Activated naive CD4-positive, alpha-beta T cell treated with anti-CD3 and anti-CD28 coated beads, Interleukin-2, amount 50 U/mL, for 16 hours (primary cell): ENCODE results near the gene TPSG1.
"Not testable (repeated sequence)": the region's sequence is repeated elsewhere in the genome, so short reads cannot be mapped to it uniquely, and the experiment has no call there.

Source experiments
- DNase-seq: peaks from one replicate; pipeline ENCODE4 v3.0.0-alpha.2; 2020

Gene TPSG1

DNA sequence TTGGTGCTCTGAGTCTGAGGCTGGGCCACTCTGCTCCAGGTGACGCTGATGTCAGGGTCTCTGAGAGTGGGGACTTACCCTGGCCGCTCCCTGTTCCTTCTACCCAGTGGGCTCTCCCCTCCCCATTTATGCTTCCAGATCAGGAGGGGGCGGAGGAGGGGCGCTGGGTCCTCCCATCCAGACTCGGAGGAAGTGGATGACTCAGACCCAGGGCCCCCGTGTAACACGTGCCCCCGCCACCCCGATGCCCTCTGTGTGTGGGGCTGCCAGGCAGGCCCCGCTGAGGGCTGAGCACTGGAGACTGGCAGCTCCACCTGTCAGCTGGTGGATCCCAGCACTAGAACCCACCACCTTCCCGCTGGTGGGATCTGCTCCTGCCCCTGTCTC, 5.0 kb upstream of the TPSG1 start, which contains the start of gene TPSB2:
TSS of gene TPSB2 (minus strand) at position 101 of the 387 bp plus-strand sequence. CDS start 233 bp downstream, outside the sequence.
- not testable (repeated sequence) for DNase-seq

GRCh38 chr16:1229476-1229875, 4.4 kb upstream of the TPSG1 start:
- not testable (repeated sequence) for DNase-seq

DNA sequence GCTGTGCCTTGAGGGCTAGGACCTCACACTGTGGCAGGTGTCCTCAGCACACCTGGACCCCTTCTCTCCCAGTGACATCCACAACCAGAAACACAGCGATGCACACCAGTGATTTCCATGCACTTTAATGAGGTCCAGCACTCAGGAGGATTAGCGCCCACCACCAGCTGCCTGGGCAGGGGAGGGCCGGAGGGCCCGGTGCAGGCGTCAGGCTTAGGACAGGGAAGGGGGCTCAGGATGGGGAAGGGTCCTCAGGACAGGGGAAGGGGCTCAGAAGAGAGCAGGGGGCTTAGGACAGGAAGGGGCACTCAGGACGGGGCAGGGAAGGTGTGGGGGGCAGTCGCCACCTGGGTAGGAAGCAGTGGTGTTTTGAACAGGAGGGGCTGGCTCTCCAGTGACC, 3.2 kb upstream of the TPSG1 start:
- peak; percentile 9 for DNase-seq

GRCh38 chr16:1226692-1227091, 1.6 kb upstream of the TPSG1 start:
- not testable (repeated sequence) for DNase-seq

DNA sequence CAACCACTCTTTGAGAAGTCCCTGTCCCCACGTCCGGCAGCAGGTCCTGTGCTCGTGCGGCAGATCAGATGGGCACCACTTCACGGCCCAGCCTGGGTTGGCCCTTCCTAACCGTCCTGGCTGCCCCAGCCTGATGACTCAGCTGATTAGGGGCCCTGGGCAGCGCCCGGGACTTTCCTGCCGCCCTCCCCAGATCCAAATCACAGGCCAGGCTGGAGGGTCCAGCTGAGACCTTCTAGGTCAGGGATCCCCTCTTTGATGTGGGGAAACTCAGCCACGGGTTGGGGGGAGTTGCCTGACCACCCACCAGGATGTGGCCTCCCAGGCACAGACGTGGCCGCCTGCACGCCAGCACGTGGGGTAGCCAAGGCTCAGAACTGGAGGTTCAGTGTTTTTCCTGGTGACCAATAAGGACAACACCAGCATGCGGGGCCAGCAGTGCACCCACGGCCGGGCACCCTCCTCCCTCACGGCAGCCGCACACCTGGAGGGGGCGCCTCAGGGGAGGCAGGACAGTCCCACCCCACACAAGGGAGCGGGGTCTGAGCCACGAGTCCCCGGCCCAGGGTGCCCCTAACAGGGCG, 752 bp upstream of the TPSG1 start:
- DNase-seq: not testable (repeated sequence)

GRCh38 chr16:1224558-1224957, 510 bp downstream of the TPSG1 start:
- DNase-seq: no peak

DNA sequence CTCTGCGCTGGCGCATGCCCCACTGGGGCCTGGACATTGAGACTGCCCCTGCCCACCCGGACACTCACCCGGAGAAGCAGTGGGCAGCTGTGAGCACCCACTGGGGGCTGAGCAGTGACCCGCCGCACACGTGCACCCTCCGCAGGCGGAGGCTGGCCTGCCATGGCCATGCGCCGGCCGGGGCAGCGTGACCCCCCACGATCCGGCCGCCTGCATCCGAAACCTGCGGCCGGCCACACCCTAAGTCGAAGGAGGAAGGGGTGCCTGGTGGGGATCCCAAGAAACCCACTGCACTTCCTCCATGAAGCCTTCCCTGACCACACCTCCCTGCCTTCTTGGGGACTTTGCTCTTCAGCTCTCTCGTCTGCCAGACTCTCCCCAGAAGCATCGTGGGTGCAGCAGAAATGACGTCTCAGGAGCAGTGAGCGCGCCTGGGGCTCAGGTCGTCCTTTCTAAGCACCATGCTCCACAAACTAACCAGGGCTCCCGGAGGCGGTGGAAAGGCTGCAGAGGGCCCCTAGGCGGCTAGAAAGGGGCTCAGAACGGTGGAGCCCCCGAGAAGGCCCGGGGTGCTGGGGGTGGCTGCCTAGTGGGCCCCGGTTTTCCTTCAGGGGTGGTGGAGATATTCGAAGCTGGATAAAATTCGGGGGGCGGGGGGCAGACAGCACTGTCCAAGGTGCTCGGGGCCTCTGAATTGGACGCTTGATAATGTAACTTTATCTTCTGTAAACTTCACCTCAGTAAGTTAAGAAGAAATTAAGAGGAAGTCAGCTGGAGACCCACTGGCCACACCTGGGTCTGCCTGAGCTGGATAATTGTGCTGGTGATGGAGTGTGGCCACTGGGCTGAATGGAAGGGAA, 1.5 kb downstream of the TPSG1 start:
- no peak for DNase-seq

GRCh38 chr16:1222553-1223354, 2.3 kb downstream of the TPSG1 start:
- no peak for DNase-seq

- DNase-seq: no peak
Measured at GRCh38 chr16:1221628-1222552, 3.2 kb downstream of the TPSG1 start.

DNA sequence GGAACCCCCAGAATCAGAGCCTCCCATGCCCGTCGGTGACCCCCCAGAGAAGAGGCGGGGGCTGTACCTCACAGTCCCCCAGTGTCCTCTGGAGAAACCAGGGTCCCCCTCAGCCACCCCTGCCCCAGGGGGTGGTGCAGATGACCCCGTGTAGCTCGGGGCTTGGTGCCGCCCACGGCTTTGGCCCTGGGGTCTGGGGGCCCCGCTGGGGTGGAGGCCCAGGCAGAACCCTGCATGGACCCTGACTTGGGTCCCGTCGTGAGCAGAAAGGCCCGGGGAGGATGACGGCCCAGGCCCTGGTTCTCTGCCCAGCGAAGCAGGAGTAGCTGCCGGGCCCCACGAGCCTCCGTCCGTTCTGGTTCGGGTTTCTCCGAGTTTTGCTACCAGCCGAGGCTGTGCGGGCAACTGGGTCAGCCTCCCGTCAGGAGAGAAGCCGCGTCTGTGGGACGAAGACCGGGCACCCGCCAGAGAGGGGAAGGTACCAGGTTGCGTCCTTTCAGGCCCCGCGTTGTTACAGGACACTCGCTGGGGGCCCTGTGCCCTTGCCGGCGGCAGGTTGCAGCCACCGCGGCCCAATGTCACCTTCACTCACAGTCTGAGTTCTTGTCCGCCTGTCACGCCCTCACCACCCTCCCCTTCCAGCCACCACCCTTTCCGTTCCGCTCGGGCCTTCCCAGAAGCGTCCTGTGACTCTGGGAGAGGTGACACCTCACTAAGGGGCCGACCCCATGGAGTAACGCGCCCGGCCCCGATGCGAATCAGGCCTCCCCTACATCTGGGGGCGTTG, 4.0 kb downstream of the TPSG1 start:
- no peak for DNase-seq

DNA sequence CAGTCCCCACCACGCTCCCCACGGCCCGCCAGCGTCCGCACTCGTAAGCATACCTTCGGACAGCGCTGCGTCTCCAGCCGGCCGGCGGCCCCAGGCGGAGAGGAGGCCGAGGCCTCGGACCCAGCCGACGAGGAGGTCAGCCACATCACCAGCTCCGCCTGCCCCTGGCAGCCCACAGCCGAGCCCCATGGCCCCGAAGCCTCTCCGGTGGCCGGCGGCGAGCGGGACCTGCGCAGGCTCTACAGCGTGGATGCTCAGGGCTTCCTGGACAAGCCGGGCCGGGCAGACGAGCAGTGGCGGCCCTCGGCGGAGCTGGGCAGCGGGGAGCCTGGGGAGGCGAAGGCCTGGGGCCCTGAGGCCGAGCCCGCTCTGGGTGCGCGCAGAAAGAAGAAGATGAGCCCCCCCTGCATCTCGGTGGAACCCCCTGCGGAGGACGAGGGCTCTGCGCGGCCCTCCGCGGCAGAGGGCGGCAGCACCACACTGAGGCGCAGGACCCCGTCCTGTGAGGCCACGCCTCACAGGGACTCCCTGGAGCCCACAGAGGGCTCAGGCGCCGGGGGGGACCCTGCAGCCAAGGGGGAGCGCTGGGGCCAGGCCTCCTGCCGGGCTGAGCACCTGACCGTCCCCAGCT, 4.9 kb downstream of the TPSG1 start:
- no peak for DNase-seq

DNA sequence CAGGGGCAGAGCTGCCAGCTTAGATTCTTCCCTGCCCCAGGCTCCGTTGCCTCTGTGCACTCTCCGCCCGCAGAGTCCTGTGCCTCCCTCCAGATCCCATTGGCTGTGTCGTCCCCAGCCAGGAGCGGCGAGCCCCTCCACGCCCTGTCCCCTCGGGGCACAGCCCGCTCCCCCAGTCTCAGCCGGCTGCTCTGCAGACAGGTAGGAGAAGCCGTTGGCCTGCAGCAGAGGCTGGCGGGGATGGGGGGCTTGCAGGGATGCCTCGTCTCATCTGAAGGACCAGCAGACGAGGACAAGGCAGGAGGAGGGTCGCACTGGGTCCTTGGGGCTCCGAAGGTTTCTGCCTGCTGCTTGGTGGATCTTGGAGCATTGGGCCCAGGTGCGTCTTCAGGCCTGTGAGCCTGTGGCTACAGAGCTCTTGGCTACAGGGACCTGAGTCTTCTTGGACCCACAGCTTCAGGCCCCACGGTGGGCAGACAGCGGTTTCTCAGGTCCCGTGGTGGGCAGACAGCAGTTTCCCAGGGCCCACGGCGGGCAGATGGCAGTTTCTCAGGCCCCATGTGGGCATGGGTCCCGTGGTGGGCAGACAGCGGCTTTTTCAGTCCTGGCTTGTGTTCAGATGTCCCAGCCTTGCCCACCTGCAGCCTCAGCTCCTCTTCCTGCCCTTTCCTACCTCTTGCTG, 6.0 kb downstream of the TPSG1 start:
- no peak for DNase-seq

DNA sequence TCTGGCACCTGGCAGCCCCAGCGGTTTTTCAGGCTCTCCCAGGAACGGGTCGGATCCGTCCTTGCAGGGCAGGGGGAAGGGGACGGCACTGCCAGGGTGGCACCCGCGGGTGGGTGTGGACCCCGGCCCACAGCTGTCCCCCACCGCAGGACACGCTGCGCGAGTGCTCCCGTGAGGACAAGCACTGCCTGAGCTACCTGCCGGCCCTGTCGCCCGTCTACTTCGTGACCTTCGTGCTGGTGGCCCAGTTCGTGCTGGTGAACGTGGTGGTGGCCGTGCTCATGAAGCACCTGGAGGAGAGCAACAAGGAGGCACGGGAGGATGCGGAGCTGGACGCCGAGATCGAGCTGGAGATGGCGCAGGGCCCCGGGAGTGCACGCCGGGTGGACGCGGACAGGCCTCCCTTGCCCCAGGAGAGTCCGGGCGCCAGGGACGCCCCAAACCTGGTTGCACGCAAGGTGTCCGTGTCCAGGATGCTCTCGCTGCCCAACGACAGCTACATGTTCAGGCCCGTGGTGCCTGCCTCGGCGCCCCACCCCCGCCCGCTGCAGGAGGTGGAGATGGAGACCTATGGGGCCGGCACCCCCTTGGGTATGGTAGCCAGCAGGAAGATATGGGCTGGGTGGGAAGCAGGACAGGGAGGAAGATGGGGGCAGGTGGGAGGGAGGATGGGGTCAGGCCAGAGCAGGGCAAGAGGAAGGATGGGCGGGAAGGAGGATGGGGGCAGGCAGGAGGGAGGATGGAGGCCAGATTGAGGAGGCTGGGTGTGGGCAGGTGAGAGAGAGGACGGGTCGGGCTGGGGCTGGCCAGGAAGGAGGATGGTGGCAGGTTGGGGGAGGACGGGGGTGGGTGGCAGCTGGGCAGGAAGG, 6.8 kb downstream of the TPSG1 start:
- no peak for DNase-seq

DNA sequence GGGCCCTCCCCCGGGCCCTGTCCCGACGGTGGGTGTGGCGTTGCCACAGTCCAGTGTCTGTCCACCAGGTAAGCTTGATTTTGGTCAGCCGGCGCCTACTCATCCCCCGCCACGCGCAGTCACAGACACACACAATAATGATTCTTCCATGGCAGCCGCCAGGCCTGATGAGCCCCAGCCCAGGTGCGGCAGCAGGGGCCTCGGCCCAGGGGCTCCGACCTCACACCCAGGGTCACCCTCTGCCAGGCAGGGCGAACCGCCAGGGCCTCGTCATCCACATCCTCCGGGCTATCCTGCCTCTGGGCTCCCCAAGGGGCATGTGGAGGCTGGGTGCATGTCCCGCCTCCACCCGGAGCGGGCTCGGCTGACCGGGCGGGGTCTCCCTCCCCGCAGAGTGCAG, 7.5 kb downstream of the TPSG1 start:
- DNase-seq: no peak

GRCh38 chr16:1216681-1217400, 8.2 kb downstream of the TPSG1 start:
- DNase-seq: no peak

GRCh38 chr16:1216296-1216619, 8.8 kb downstream of the TPSG1 start:
- DNase-seq: no peak

GRCh38 chr16:1215574-1216295, 9.3 kb downstream of the TPSG1 start:
- no peak for DNase-seq

- no peak for DNase-seq
Measured at GRCh38 chr16:1214719-1215118, 10.3 kb downstream of the TPSG1 start.
